Right renal pelvis (tissue), 4 donors: ENCODE data around the gene INA. TPM values are rescaled to one million over a fixed set of nuclear protein-coding genes. Genes with fewer than 3 reads are reported as not detected.

ENCODE experiments used
- DNase-seq, 4 donors: peaks; one replicate each; pipeline ENCODE4 v3.0.0-alpha.2; 2013; ENCODE audit warnings: low read depth in 4 of 4, low spot score in 3 of 4, missing footprints in 1 of 4
- polyA plus RNA-seq, 4 donors: library from polyadenylated mRNA; unstranded; fragments of 120-200 nt; gene quantifications; one replicate each; pipeline ENCODE4 v1.2.1, GENCODE V29; 2013; ENCODE audit not compliant: insufficient read length in 4 of 4

The INA gene
- polyA plus RNA-seq, 4 donors = 0.30 to 1.7 (median 0.92) TPM

GRCh38 chr10:103265717-103266329, 11.1 kb upstream of the INA start:
- DNase-seq = peak; percentile 71 to 80 (median 75)

GRCh38 chr10:103273041-103273441, 3.9 kb upstream of the INA start:
- no peak for DNase-seq

- DNase-seq = no peak
These were observed 565 bp upstream of the INA start for GRCh38 chr10:103276251-103276895.

GRCh38 chr10:103277713-103278536, 987 bp downstream of the INA start:
- no peak for DNase-seq

GRCh38 chr10:103278537-103278823, 1.5 kb downstream of the INA start:
- DNase-seq = no peak

- peak in 2 of 4 donors; percentile 45 to 47 for DNase-seq
These were observed 1.9 kb downstream of the INA start for GRCh38 chr10:103278862-103279298.

- DNase-seq = no peak
These were observed 3.1 kb downstream of the INA start for GRCh38 chr10:103280031-103280430.

- DNase-seq = no peak
These were observed 3.6 kb downstream of the INA start for GRCh38 chr10:103280506-103280905.

- DNase-seq = peak in 2 of 4 donors; percentile 7 to 22
These were observed 4.8 kb downstream of the INA start for GRCh38 chr10:103281753-103282152.

GRCh38 chr10:103282961-103283360, 6.0 kb downstream of the INA start:
- no peak for DNase-seq

- no peak for DNase-seq
These were observed 7.2 kb downstream of the INA start for GRCh38 chr10:103284170-103284569.

GRCh38 chr10:103287992-103288391, 11.1 kb downstream of the INA start:
- DNase-seq = no peak

- no peak for DNase-seq
These were observed 14.7 kb downstream of the INA start for GRCh38 chr10:103291588-103291987.

GRCh38 chr10:103295374-103296015, 18.6 kb downstream of the INA start:
- DNase-seq = no peak

GRCh38 chr10:103307594-103307993, 30.7 kb downstream of the INA start:
- DNase-seq = no peak

GRCh38 chr10:103310197-103310596, 33.3 kb downstream of the INA start:
- no peak for DNase-seq

GRCh38 chr10:103316087-103316486, 39.1 kb downstream of the INA start:
- DNase-seq = no peak

GRCh38 chr10:103327906-103328305, 51.0 kb downstream of the INA start:
- DNase-seq = no peak

- DNase-seq = peak in 1 of 4 donors; percentile 5
These were observed 57.1 kb downstream of the INA start for GRCh38 chr10:103333934-103334520.

GRCh38 chr10:103334567-103334966, 57.6 kb downstream of the INA start:
- no peak for DNase-seq

- DNase-seq = no peak
These were observed 59.4 kb downstream of the INA start for GRCh38 chr10:103336370-103336769.
